GM18505 (cell line): ENCODE measurements around the gene FBXO9.

Experiments
- ATAC-seq: cut with Tn5 transposase; IDR thresholded peaks from one replicate; pipeline ENCODE4 v1.9.1; 2021; ENCODE audit not compliant: unreplicated experiment
- POLR2A ChIP-seq: IDR thresholded peaks from 4 replicates; pipeline ENCODE4 v1.6.1; 2011; ENCODE audit warnings: borderline replicate concordance; ENCODE audit not compliant: insufficient read depth, insufficient read length; ENCODE audit errors: extremely low read depth

Gene FBXO9

GRCh38 chr6:53119349-53119748, 54.1 kb downstream of the FBXO9 start:
- no peak for TF ChIP-seq POLR2A
- ATAC-seq: no peak

GRCh38 chr6:53119772-53120409, 54.7 kb downstream of the FBXO9 start:
- no peak for ATAC-seq

GRCh38 chr6:53124131-53124800, 59.1 kb downstream of the FBXO9 start:
- no peak for TF ChIP-seq POLR2A

More at GRCh38 chr6:53119772-53120409, 54.7 kb downstream of the FBXO9 start:
- no peak for TF ChIP-seq POLR2A

GRCh38 chr6:53125276-53125675, 60.1 kb downstream of the FBXO9 start:
- ATAC-seq: no peak

More at GRCh38 chr6:53124131-53124800, 59.1 kb downstream of the FBXO9 start:
- ATAC-seq: no peak

DNA sequence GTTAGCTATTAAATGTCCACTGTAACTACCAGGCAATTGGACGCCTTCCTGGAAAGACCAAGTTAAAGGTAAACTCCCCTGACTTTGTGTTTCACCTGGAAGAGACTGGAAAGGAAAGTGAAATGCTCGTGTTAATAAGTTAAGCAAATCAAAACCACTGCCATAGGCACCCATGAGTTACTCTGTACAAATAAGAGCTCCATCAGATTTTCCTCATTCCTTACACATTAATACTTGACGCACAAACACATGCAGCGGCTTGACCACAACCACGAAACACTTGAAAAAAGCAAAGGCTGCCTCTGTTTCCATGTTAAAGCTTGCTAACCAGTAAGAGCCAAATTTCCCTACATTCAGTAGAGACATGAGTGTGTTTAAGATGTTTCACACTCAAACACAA, 63.6 kb downstream of the FBXO9 start:
- no peak for TF ChIP-seq POLR2A
- ATAC-seq: no peak

More at GRCh38 chr6:53125276-53125675, 60.1 kb downstream of the FBXO9 start:
- no peak for TF ChIP-seq POLR2A

- TF ChIP-seq POLR2A: no peak
- no peak for ATAC-seq
These were observed 65.5 kb downstream of the FBXO9 start for GRCh38 chr6:53130569-53131290.

DNA sequence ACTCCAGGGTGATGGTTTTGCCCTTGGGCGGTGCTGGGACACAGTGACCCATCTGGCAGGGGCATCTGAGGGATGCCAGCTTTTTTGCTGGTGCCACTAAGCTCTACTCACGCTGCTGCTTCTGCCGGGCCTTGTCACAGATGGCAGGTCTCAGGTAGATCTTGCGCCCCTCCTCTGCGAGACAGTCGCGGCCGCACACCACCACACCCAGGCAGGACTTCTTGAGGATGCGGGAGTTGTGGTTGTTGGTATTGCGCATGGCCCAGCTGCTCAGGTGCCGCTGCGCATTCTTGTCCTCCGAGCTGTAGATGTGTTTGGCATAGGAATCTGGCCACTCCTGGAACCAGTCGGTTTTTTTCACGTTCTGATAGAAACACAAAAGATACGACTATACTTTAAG, 68.8 kb downstream of the FBXO9 start:
- TF ChIP-seq POLR2A: no peak
- no peak for ATAC-seq

GRCh38 chr6:53134601-53135235, 69.5 kb downstream of the FBXO9 start:
- ATAC-seq: no peak
- TF ChIP-seq POLR2A: no peak

DNA sequence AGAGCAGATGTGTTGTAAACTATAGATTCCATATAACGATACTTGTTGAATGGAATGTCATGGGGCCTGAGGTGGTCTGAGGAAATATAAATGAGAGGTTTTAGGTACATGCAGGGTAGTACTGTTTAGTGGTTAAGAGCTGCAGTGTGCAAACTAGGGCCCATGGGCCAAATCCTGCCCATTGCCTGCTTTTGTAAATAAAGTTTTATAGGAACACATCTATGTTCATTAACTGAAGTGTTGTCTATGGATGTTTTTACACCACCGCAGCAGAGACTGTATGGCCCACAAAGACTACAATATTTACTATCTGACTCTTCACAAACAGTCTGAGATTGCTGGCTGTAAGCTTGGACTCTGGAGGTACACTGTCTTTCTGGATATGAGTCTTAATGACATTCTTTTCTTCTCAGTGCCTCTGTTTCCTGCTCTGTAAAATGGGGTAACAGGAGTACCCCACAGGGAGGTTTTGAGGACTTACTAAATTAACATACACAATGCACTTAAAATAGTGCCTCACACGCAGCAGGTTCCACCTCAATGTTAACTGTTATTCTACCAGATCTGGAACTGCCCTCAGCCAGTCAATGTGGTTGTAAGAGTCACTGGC, 70.9 kb downstream of the FBXO9 start:
- ATAC-seq: no peak
- TF ChIP-seq POLR2A: no peak

DNA sequence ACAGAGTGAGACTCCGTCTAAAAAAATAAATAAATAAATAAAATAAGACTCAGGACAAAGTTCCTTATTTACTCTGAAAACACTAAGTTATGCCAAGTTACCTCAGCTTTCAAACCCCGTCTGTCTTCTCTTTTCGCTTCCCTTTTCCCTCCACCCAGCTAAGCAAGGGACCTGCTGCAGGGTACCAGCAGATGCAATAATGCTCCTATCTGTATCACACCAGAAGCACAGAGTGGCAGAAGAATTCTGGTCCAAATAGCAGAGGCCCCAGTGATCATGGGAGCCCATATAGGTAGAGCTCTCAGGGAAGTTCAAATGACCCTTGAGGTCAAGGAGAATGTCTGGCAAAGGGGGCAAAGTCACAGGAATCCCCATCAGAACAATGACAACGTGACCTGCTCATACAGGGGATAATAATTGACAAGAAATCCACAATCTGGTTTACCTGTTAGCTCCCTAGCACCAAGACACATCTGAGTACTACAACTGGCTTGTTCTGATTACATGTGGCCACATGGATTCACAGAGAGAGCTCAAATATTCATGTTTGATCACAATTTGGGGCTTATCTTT, 74.7 kb downstream of the FBXO9 start:
- no peak for ATAC-seq
- no peak for TF ChIP-seq POLR2A

- TF ChIP-seq POLR2A: no peak
- no peak for ATAC-seq
These were observed 77.6 kb downstream of the FBXO9 start for GRCh38 chr6:53142810-53143209.

- ATAC-seq: no peak
- TF ChIP-seq POLR2A: no peak
These were observed 78.5 kb downstream of the FBXO9 start for GRCh38 chr6:53143710-53144109.

GRCh38 chr6:53144802-53145201, 79.6 kb downstream of the FBXO9 start:
- ATAC-seq: no peak
- no peak for TF ChIP-seq POLR2A
